HUES64 (cell line): ENCODE measurements around the gene DDX23.

Source experiments
- H3K27ac ChIP-seq: 2 replicates; pipeline ENCODE4 v1.7.0; 2013; ENCODE audit warnings: low read depth, low read length, inconsistent platforms
- H3K27me3 ChIP-seq: 2 replicates; pipeline ENCODE4 v1.6.1; 2013; ENCODE audit warnings: mild to moderate bottlenecking, low read length; ENCODE audit not compliant: insufficient read depth
- H3K36me3 ChIP-seq: 2 replicates; pipeline ENCODE4 v1.6.1; 2013; ENCODE audit warnings: mild to moderate bottlenecking, low read length; ENCODE audit not compliant: insufficient read depth
- H3K4me1 ChIP-seq: 2 replicates; pipeline ENCODE4 v1.6.1; 2013; ENCODE audit warnings: mild to moderate bottlenecking, low read length, moderate library complexity; ENCODE audit not compliant: insufficient read depth
- H3K4me3 ChIP-seq: 2 replicates; pipeline ENCODE4 v1.5.1; 2013; ENCODE audit warnings: mild to moderate bottlenecking, low read length, moderate library complexity
- H3K9ac ChIP-seq: 2 replicates; pipeline ENCODE4 v1.6.1; 2013; ENCODE audit warnings: mild to moderate bottlenecking, low read depth, low read length
- H3K9me3 ChIP-seq: 2 replicates; pipeline ENCODE4 v1.6.1; 2013; ENCODE audit warnings: low read depth, low read length; ENCODE audit not compliant: insufficient read depth
- WGBS: fragments of 150-250, 120-280 bp; methylation state at CpG from one replicate; pipeline ENCODE4 v1.1.7; 2013; ENCODE audit warnings: missing lambda C conversion rate; 5-methylcytosine and 5-hydroxymethylcytosine counted together

DDX23 gene

DNA sequence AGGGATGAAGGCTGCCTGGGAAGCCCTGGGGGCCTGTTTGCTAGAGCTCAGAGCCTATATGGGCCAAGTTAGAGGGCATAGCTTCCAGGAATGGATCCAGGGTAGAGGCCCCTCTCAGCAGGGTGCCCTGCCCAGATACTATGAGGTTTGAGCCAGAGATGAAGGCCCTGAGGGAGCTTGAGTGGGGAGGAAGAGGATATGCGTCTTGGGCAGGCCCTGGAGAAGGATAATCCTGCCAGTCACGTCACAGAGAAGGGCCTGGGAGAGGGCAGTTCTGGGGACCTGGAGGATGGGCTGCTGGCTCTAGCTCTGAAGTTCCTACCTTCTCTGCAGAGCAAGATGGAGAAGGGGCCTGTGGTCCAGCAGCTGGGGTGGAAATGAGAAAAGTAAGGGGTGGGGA is 39.6 kb downstream of the DDX23 start:
- Histone ChIP-seq H3K9me3 (no peaks in the 10 kb centered on the region), H3K27me3 (peaks cover 35% of the 10 kb centered on the region), H3K4me1 (peaks cover 22% of the 10 kb centered on the region), H3K9ac (no peak overlapping the region), H3K36me3 (no peaks in the 10 kb centered on the region), H3K4me3 (no peak overlapping the region), H3K27ac (no peak overlapping the region)
- WGBS: 33% methylated on average over 2 of the region's 2 CpGs

DNA sequence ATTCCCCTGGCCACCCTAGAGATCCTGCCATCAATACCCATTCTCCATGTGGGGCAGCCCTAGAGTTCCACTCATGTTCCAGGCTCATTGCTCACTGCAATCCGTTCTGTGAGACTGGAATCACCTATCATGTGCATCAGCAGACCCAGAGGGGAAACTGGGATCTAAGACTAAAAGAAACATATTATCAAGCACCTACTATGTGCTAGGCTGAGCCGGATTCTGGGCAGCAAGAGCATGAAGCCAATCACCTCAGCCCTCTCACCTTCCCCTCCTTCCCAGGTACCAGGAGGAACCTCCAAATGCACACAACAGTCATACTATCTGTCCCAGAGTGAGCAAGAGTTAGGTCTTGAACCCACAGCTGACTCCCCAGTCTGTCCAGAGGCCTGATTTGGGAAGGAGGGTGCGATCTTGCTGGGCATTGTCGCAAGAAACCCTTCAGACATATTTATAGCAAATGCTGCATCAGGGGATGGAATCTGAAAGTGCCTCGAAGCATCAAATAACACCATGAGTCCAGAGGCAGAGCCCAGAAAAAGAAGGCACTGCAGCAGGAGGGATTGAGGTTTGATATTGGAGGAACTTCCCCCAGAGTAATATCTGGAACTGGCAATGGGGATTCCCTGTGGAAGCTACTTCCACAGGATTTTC is 40.4 kb downstream of the DDX23 start:
- H3K9me3 ChIP-seq: no peaks in the 10 kb centered on the region
- H3K9ac ChIP-seq: no peak overlapping the region
- no peak overlapping the region for H3K4me3 ChIP-seq
- 83% methylated on average over 5 of the region's 5 CpGs for WGBS
- H3K27me3 ChIP-seq: peaks cover 27% of the 10 kb centered on the region
- no peak overlapping the region for H3K27ac ChIP-seq
- peaks cover 16% of the 10 kb centered on the region for H3K4me1 ChIP-seq
- H3K36me3 ChIP-seq: no peaks in the 10 kb centered on the region

DNA sequence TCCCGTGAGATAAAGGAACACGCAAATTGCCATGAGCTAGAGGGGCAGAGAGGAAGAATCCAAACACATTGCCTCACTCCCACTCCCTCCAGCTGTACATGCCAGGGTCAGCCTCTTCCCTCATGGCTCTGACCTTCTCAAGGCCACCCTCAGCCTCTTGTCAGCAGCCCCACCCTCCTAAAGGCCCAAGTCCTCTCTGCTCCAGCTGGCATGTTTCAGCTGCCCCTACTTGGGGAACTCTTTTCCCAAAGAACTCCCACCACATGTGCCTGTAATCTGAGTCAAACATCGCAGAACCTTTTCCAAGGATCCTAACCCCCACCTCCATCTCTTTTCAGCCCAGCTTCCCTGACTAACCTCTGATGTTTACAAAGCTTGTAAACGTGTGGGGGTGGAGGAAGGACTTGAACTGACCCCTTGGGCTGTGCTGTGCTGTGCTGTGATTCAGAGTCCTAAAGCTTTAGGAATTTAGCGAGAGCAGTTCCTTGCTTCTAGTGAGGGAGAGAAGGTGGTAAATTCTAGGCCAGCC is 41.0 kb downstream of the DDX23 start:
- Histone ChIP-seq H3K4me3 (no peak overlapping the region), H3K27me3 (peaks cover 21% of the 10 kb centered on the region), H3K9ac (no peak overlapping the region), H3K4me1 (peaks cover 13% of the 10 kb centered on the region), H3K9me3 (no peaks in the 10 kb centered on the region), H3K36me3 (no peaks in the 10 kb centered on the region), H3K27ac (no peak overlapping the region)
- WGBS: 44% methylated on average over 5 of the region's 5 CpGs

DNA sequence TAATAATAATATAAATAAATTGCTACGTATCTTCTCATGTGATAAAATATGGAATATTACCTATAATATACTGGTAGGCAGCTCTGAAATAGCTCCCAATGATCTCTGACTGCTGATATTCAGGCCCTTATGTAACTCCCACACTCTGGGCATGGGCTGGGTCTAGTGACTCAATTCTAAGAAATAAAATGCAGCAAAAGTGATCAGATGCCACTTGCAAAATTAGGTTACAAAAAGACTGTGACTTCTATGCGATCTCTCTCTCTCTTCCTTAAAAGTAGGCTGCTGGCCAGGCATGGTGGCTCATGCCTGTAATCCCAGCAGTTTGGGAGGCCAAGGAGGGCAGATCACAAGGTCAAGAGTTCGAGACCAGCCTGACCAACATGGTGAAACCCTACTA is 44.0 kb downstream of the DDX23 start:
- 96% methylated on average over 2 of the region's 3 CpGs for WGBS

DNA sequence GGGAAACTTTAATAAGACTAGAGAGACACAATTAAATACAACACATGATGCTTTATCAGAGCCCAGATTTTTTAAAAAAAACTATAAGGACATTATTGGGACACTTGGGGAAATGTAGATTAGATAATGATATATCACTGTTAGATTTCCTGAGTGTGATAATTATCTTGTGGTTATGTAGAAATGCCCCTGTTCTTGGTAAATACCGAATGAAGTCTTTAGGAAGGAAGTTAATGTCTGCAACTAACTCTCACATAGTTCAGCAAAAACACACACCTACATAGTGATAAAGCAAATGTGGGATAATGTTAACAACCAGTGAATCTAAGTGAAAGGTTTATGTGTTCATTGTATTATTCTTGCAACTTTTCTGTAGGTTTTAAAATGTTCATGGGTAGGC is 48.3 kb downstream of the DDX23 start:
- Histone ChIP-seq H3K4me1 (no peaks in the 10 kb centered on the region), H3K9me3 (no peaks in the 10 kb centered on the region), H3K36me3 (no peaks in the 10 kb centered on the region), H3K4me3 (no peak overlapping the region), H3K27me3 (no peaks in the 10 kb centered on the region), H3K9ac (no peak overlapping the region), H3K27ac (no peak overlapping the region)
- no CpG with 5 or more reads among the region's 1 CpG for WGBS

More for the DNA sequence above, 44.0 kb downstream of the DDX23 start:
- H3K9ac ChIP-seq: no peak overlapping the region
- H3K27ac ChIP-seq: no peak overlapping the region
- no peaks in the 10 kb centered on the region for H3K36me3 ChIP-seq
- H3K27me3 ChIP-seq: peaks cover 18% of the 10 kb centered on the region
- no peak overlapping the region for H3K4me3 ChIP-seq
- peaks cover 12% of the 10 kb centered on the region for H3K4me1 ChIP-seq
- no peaks in the 10 kb centered on the region for H3K9me3 ChIP-seq

DNA sequence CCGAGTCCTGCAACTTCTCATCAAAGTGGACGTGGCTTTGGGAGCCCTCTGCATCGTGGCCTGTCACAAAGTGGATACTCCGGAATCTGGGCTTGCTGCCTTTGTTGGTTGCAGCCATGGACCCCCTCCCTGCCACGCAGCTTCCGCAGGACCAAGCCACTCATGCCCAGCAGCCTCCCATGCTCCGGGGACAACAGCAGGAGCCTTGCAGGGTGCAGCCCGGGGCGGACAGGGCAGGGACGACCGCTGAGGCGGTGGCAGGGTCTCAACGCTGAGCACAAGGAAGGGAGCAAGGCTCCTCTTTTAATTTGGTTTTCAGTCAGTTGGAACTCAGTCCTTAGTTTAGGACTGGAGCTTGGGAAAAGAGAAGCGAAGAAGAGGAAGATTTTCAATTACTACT is 51.0 kb downstream of the DDX23 start:
- H3K4me1 ChIP-seq: no peaks in the 10 kb centered on the region
- no peaks in the 10 kb centered on the region for H3K27me3 ChIP-seq
- WGBS: 90% methylated on average over 14 of the region's 14 CpGs
- H3K9ac ChIP-seq: no peak overlapping the region
- no peak overlapping the region for H3K4me3 ChIP-seq
- no peaks in the 10 kb centered on the region for H3K36me3 ChIP-seq
- H3K27ac ChIP-seq: no peak overlapping the region
- no peaks in the 10 kb centered on the region for H3K9me3 ChIP-seq

DNA sequence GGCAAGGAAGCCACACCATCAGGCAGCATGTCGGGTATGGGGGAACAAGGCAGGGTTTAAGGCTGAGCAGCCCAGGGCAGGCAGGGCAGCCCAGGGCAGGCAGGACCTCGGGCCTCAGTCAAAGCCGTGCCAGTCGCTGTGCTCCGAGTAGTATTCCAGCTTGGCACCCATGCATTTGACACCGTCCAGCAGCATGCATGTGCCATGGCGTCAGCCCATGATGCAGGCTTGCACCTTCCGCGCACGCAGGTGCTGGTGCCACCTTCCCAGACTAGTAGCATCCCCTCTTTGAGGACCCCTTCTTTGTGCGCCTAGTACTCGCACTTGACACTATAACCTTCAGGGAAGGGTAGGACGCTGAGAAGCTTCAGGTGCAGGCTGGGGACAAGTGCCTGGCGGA is 51.5 kb downstream of the DDX23 start:
- 94% methylated on average over 14 of the region's 14 CpGs for WGBS
- H3K27ac ChIP-seq: no peak overlapping the region

DNA sequence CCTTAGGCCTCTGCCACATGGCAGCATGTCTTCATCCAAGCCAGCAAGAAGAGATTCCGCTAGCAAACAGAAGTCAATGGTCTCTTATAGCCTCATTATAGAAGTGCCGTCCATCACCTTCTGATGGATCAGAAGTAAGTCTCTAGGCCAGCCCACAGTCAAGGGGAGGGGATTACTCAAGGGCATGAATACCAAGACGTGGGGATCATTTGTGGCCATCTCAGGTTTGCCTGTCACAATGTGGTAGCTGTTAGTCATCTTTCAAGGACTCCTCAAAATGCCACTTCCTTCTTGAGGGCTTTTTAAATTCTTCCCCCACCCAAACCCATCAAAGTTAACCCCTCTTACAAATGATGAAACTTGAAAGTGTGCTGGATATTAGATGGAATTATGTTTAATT is 55.0 kb downstream of the DDX23 start:
- no peak overlapping the region for H3K4me3 ChIP-seq
- no peak overlapping the region for H3K9ac ChIP-seq
- H3K4me1 ChIP-seq: 0 out of 2 replicates have a peak, but pooled peaks cover 3% of the 10 kb centered on the region
- H3K27me3 ChIP-seq: no peaks in the 10 kb centered on the region
- WGBS: 79% methylated on average over 3 of the region's 3 CpGs
- H3K9me3 ChIP-seq: no peaks in the 10 kb centered on the region
- no peaks in the 10 kb centered on the region for H3K36me3 ChIP-seq
- H3K27ac ChIP-seq: no peak overlapping the region

More for the DNA sequence above, 51.5 kb downstream of the DDX23 start:
- Histone ChIP-seq H3K4me1 (no peaks in the 10 kb centered on the region), H3K9ac (no peak overlapping the region), H3K36me3 (no peaks in the 10 kb centered on the region), H3K27me3 (no peaks in the 10 kb centered on the region), H3K4me3 (no peak overlapping the region), H3K9me3 (no peaks in the 10 kb centered on the region)

DNA sequence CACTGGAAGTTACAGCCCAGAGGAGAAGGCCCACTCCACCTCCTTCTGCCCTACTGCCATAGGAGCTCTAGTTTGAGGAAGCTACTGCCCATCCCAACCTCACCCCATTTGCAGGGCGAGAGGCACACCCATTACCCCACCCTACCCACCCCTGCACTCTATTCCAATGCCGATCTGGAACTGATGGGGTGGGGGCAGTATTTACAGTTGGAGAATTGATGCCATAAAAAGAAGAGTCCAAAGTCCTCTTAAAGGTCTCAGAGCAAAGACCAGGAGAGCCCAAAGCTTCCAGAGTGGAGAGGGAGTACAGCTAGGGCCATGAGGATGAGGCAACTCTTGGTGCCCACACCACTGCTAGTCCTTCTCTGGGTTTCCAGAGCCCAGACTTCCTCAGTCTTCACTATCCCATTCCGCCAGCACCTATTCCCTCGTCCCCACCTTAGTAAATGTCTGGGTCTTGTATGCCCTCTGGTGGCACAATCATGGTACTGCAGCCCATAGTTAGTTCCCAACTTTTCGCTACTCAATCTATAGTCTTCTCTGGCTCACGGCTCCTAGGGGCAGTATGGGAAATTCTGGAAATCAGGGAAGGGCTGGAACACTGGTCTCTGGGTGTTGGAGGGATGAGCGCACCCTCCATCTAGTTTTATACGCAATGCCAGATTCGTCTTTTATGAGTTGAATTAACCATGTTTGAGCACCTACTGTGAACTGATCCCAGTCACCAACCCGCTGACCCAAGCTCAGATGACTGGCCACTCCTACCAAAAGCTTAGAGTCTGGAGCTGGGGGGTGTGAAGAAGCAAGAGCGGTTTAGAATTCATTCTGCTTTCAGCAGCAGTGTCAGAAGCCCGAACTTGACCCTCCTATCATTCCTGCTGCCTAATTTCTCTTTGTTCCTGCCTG is 56.2 kb downstream of the DDX23 start:
- Histone ChIP-seq H3K36me3 (no peaks in the 10 kb centered on the region), H3K4me1 (0 out of 2 replicates have a peak, but pooled peaks cover 3% of the 10 kb centered on the region), H3K4me3 (no peak overlapping the region), H3K27me3 (no peaks in the 10 kb centered on the region), H3K27ac (no peak overlapping the region), H3K9ac (no peak overlapping the region), H3K9me3 (no peaks in the 10 kb centered on the region)
- WGBS: 25% methylated on average over 12 of the region's 12 CpGs

DNA sequence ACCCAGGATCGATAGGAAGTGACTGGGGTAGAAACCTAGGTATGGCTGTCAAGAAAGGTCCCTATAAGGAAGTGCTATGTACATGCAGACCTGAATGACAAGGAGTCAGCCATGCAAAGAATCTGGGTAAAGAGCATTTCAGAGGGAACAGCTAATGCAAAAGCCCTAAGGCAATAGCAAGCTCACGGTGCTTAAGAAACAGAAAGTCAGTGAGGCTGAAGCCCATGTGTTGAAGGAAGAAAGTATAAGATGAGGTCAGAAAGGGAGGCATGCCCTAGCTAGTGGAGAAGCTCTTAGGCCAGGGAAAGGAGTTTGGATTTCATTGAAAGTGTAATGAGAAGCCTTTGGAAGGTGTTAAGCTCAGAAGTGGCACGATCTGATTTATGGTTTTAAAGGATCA is 57.1 kb downstream of the DDX23 start:
- Histone ChIP-seq H3K4me3 (no peak overlapping the region), H3K27ac (no peak overlapping the region), H3K9me3 (no peaks in the 10 kb centered on the region), H3K27me3 (no peaks in the 10 kb centered on the region), H3K4me1 (peaks cover 8% of the 10 kb centered on the region; the same call in 1 of the 2 replicates), H3K9ac (no peak overlapping the region), H3K36me3 (no peaks in the 10 kb centered on the region)
- WGBS: 43% methylated on average over 3 of the region's 3 CpGs

DNA sequence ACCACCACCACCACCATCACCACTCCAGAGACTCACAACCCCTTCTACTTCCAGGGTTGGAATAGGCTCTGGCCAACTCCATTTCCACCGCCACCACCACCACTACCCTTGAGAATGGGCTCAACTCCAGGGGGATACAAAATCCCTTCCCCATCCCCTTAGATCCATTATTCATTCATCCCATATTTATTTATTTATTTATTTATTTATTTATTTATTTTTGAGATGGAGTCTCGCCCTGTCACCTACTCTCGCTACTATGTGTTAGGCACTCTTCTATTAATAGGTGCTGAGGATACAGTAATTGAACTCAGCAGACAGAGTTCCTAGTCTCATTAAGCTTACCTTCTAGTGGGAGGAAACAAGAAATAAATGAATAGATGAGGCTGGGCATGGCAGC is 58.3 kb downstream of the DDX23 start:
- H3K36me3 ChIP-seq: no peaks in the 10 kb centered on the region
- no peaks in the 10 kb centered on the region for H3K27me3 ChIP-seq
- H3K9me3 ChIP-seq: no peaks in the 10 kb centered on the region
- H3K27ac ChIP-seq: no peak overlapping the region
- 93% methylated on average over 3 of the region's 3 CpGs for WGBS
- peaks cover 9% of the 10 kb centered on the region; the same call in 1 of the 2 replicates for H3K4me1 ChIP-seq
- H3K9ac ChIP-seq: no peak overlapping the region
- H3K4me3 ChIP-seq: no peak overlapping the region
